ENCODE results near the gene SLC6A20. TPM values are rescaled to one million over a fixed set of nuclear protein-coding genes. Genes with fewer than 3 reads are reported as not detected.
A peak's percentile ranks its signal among the peaks of the same experiment; 100 is the strongest.
"Not testable (repeated sequence)": the region's sequence is repeated elsewhere in the genome, so short reads cannot be mapped to it uniquely, and the experiment has no call there.

The SLC6A20 gene
- total RNA-seq, 1 donor from 2014 or later = 2.8 TPM

- peak; percentile 89 for TF ChIP-seq CTCF (conservative IDR thresholded peaks at IDR 0.05; ENCODE audit: low read depth, low read length)
- peak; percentile 7 for DNase-seq (ENCODE audit: low read depth)
- no peak overlapping the region for H3K4me3 ChIP-seq (ENCODE audit: low read depth, low read length)
These were observed 35.2 kb downstream of the SLC6A20 start for GRCh38 chr3:45760878-45761711.

- no peak for TF ChIP-seq CTCF (conservative IDR thresholded peaks at IDR 0.05; ENCODE audit: low read depth, low read length)
- no peak overlapping the region for H3K4me3 ChIP-seq (ENCODE audit: low read depth, low read length)
- no peak for DNase-seq (ENCODE audit: low read depth)
These were observed 36.5 kb downstream of the SLC6A20 start for GRCh38 chr3:45759851-45760250.

- TF ChIP-seq CTCF (conservative IDR thresholded peaks at IDR 0.05; ENCODE audit: low read depth, low read length) = no peak
- no peak for DNase-seq (ENCODE audit: low read depth)
- H3K4me3 ChIP-seq (ENCODE audit: low read depth, low read length) = no peak overlapping the region
These were observed 37.5 kb downstream of the SLC6A20 start for GRCh38 chr3:45758871-45759270.

GRCh38 chr3:45757141-45757540 is 39.2 kb downstream of the SLC6A20 start:
- not testable (repeated sequence) for DNase-seq (ENCODE audit: low read depth); H3K4me3 ChIP-seq (ENCODE audit: low read depth, low read length)

- H3K4me3 ChIP-seq (ENCODE audit: low read depth, low read length) = no peak overlapping the region
- TF ChIP-seq CTCF (conservative IDR thresholded peaks at IDR 0.05; ENCODE audit: low read depth, low read length) = no peak
- no peak for DNase-seq (ENCODE audit: low read depth)
These were observed 40.3 kb downstream of the SLC6A20 start for GRCh38 chr3:45756055-45756454.

DNA sequence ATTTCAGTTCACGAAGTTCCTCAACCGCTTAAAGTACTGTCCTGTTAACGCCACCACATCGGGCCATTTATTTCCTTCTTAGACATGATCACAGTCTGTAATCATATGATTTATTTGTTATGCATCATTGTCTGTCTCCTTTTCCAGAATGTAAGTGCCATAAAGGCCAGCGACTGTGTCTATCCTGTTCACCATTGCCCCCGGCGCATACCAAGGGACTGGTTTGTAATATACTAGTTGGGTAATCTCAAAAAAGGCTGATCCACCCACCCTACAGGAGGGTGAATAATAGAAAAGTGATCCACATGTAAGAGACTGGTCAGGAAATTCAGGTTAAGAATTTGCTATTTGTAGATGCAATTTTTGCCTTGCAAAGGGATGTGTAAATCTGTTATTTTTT is 41.9 kb downstream of the SLC6A20 start:
- H3K4me3 ChIP-seq (ENCODE audit: low read depth, low read length) = no peak overlapping the region
- TF ChIP-seq CTCF (conservative IDR thresholded peaks at IDR 0.05; ENCODE audit: low read depth, low read length) = no peak
- no peak for DNase-seq (ENCODE audit: low read depth)

DNA sequence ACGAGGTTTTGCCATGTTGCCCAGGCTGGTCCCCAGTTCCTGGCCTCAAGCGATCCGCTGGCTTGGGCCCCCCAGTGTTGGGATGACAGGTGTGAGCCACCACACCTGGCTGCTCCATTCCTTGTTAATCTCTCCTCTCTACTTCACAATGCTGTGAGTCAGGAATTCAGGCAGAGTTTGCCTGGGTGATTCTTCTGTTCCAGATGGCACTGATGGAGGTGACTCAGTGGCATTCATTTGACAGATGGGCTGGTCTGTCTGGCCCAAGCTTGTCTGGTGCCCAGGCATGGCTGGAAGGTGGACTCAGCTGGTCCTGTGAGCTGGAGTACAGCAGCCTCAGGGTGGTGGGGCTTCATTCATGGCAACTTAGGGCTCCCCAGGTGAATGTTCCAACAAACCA is 43.2 kb downstream of the SLC6A20 start:
- no peak for TF ChIP-seq CTCF (conservative IDR thresholded peaks at IDR 0.05; ENCODE audit: low read depth, low read length)
- no peak overlapping the region for H3K4me3 ChIP-seq (ENCODE audit: low read depth, low read length)
- no peak for DNase-seq (ENCODE audit: low read depth)

All from epithelial cell of proximal tubule (primary cell).